SW 1271 (cell line): Measurements from ENCODE around the gene RIT1.
A peak's percentile ranks its signal among the peaks of the same experiment; 100 is the strongest.

Experiments
- DNase-seq, 2 experiments: peaks; one replicate each; lab custom pipeline; 2025; lab: John Stamatoyannopoulos, UW

The RIT1 gene

DNA sequence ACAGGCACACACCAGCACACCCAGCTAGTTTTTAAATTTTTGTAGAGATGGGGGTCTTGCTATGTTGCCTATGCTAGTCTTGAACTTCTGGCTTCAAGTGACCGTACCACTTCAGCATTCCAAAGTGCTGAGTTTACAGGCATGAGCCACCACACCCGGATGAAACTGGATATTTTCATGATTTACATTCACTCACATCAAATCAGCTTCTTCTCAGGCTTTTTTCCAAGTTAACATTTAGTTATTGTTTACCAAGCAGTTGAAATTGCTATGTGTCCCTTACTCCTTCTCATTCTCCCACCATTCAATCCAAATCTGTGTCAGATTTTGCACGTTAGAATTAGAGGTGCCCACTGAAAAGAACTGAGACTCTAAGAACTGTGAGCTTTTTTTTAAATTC lies 18.4 kb downstream of the RIT1 start:
- DNase-seq: peak in 1 of 2 experiments; percentile 59

- no peak for DNase-seq
These were observed 20.9 kb downstream of the RIT1 start for GRCh38 chr1:155890251-155890650.

GRCh38 chr1:155889566-155889965 lies 21.6 kb downstream of the RIT1 start:
- DNase-seq: no peak

DNA sequence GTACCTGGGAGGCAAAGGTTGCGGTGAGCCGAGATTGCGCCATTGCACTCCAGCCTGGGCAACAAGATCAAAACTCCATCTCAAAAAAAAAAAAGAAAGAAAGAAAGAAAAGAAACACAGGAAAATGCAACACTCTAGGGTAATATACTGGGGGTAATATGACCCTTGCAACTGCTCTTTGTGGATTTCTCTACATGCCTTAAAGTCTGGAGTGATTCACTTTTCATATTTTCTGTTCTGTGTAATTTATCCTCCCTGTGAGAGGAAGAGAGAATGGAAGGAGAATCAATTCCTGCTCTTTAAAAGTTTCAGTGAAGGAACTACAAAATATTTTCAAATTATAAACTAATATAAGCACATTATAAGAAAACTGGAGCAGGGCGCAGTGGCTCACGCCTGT lies 22.7 kb downstream of the RIT1 start:
- DNase-seq: no peak

- DNase-seq: no peak
These were observed 26.2 kb downstream of the RIT1 start for GRCh38 chr1:155884982-155885381.

DNA sequence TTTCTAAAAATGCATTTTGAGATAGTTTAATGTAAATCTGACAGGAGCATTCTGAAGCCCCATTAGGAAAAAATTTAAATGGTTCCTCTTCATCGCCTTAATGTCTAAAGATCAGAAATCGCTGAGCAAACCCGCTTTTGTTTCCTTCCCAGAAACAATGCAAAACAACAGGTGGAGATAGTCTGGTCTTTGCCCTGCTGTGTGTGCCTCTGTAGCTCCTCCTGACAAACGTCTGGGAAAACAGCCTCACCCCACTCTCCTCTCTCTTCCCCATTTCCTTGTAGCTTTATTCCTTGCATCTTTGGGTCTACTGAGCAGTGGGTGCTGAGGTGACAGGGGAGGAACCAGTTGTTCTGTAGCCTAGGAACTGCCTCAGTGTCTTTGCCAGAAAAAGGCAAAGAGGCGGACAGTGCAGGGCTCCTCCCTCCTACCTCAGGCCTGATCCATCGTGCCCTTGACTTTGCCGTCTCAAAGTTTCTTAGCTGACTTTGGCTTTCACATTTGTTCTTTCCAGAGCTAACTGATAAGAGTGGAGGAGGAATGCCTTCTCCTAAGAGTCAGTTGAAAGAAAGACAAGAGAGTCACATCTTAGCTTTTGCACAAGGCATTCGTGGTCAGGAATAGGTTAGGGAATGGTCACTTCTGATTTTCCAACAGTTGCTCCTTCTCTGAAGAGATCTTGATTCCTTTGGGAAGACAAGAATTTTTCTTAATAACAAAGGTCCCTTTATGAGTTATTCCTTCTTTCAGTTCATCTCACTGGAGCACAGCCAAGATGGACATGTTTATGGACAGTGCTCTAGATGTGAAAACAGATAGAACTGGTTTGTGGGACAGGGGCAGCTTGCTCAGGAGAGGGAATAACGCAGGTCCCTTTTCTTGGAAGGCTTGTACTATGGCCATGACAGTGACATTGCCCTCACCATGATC lies 26.9 kb downstream of the RIT1 start:
- no peak for DNase-seq

- no peak for DNase-seq
These were observed 28.4 kb downstream of the RIT1 start for GRCh38 chr1:155882766-155883165.

- DNase-seq: no peak
These were observed 28.9 kb downstream of the RIT1 start for GRCh38 chr1:155882235-155882634.

DNA sequence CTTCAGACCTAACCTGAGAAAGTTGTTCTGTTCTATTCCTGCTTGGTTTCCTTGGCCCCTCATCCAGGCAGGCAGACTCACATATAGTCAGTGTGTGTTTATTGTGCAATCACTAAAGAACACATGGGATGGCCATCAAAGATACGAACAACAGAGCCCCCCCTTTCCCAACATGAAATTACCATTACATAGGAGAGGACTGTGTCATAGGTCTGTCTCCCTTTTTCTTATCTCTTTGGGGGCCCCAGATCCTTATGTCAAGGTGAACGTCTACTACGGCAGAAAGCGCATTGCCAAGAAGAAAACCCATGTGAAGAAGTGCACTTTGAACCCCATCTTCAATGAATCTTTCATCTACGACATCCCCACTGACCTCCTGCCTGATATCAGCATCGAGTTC lies 30.2 kb downstream of the RIT1 start:
- DNase-seq: no peak

- no peak for DNase-seq
These were observed 30.9 kb downstream of the RIT1 start for GRCh38 chr1:155880251-155880650.

GRCh38 chr1:155877945-155878344 lies 33.2 kb downstream of the RIT1 start:
- no peak for DNase-seq

DNA sequence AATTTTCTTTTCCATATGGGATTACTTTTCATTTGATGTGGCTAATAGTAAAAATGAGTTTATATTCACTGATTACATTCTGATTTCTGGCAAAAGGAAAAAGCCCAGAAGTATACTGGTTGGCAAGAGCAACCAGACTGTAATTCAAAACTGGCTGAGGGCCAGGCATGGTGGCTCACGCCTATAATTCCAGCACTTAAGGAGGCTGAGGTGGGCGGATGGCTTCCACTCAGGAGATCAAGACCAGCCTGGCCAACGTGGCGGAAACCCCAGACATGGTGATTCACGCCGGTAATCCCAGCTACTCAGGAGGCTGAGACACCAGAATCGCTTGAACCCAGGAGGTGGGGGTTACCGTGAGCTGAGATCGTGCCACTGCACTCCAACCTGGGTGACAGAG lies 37.3 kb downstream of the RIT1 start:
- no peak for DNase-seq

- no peak for DNase-seq
These were observed 38.6 kb downstream of the RIT1 start for GRCh38 chr1:155872527-155872926.

DNA sequence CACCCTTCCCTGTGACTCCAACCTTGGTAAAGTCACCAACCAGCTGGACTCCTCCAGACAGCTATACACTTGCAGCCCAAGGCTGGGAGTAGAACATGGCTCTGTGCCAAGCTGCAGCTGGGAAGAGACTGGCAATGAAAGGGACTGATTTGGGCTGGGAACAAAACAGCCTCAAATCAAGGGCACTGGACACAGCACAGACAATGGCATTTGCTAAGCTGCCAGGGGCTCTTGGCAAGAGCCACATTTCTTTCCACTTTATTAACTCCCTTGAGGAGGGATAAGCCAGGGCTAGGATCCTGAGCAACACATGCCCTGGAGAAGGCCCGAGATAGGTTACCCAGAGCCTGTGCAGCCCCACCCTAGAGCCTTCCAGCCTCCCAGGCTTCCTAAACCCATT lies 39.8 kb downstream of the RIT1 start:
- no peak for DNase-seq

DNA sequence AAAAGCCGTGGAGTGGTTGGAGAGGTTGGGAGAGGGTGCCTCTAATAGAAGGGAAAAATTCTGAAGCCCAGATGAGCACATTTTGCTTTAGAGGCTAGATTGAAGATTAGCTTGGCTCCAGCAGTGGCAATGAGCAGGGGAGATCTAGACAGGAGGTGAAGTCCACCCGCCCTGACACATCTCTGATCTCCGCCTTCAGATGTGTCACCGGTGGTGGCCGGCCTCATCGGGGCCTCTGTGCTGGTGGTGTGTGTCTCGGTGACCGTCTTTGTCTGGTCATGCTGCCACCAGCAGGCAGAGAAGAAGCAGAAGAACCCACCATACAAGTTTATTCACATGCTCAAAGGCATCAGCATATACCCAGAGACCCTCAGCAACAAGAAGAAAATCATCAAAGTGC lies 43.4 kb downstream of the RIT1 start:
- no peak for DNase-seq

- DNase-seq: no peak
These were observed 46.8 kb downstream of the RIT1 start for GRCh38 chr1:155864393-155864792.

DNA sequence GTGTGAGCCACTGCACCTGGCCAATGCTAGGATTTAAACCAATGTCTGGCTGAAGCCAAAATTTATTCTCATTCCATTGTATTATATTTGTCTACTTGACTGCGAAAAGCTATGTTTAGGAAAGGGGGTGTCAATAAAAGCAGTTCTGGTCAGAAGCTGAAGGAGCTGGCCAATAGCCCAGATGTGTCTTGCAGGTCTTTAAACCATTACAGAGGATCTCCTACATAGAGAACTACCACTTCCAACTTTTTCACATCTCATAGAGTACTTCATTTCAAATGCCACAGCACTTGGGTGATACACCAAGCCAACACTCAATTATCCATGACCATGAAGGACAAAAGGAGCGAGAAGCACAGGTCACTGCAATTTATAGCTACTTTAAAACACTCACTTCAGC lies 49.3 kb downstream of the RIT1 start:
- DNase-seq: no peak

DNA sequence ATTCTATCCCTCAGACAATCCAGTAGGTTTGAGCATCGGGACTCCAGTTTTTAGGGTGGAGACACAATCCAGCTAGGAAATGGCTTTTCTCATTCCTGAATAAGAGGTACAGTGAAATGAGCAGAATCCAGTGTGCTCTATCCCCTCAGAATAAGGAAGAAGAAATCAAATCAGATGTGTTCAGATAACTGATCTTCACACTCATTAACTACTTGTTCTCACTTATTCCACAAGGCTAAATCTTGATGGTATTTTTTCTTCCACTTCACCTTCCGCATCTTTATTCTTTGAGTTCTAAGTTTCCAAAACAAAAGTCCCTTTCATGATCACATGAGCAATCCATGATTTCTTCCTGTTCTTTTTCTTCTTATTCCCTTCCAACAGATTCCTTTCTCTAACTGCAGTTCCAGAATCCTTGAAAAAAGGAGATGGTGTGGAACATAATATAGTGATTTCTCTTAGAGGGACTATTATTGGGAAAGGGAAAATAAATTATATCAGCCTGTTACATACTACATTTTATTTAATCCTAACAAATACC lies 50.1 kb downstream of the RIT1 start:
- no peak for DNase-seq

- no peak for DNase-seq
These were observed 51.0 kb downstream of the RIT1 start for GRCh38 chr1:155859881-155860871.

DNA sequence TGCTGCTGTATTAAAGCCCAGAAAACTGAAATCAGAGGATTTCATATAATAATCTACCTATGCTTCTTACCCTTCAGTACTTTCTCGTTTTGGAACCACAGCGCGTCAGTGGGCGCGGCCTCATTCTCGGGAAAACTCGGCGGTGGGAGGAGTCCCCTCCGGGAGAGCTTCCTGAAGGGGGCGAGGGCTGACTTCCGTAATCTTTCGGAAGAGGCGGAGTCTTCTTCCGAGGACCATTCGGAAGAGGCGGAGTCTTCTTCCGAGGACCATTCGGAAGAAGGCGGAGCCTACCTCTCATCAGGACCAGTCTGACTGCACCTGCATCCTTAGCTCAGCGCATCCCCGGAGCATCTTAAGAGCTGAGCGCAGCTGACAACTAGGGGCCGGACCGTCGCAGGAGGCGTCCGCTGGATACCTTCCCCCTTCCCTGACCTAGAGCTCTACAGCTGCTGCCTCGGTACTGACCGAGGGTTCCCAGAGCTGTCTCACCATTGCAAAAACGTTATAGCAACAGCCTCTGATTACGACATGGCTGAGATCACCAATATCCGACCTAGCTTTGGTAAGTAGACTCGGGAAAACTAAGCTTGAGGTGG lies 51.8 kb downstream of the RIT1 start, which contains the start of gene SYT11:
TSS of gene SYT11 (plus strand) at position 334 of the 596 bp plus-strand sequence. CDS start at position 529, 195 bp downstream.
- peak; percentile 77 to 86 for DNase-seq

DNA sequence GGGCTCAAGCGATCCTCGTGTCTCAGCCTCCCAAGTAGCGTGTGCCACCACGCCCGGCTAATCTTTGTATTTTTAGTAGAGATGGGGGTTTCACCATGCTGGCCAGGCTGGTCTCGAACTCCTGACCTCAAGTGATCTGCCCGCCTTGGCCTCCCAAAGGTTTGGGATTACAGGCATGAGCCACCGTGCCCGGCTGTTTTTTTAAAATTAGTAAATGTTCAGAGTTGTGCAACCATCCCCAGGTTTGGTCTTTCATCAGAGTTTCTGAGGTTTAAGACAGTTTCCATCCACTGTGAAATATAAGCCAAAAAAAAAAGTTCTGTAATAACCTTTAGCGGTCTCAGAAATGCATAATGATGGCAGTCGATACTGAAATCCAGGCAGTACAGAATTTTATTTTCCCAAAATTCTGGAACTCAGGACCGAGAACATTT lies 52.3 kb downstream of the RIT1 start:
- no peak for DNase-seq
